ENCODE data around the gene EBF3.

- TF ChIP-seq CTCF (IDR thresholded peaks at IDR 0.05): no peak
- TF ChIP-seq POLR2A (IDR thresholded peaks at IDR 0.05): no peak
These were observed 71.5 kb downstream of the EBF3 start for GRCh38 chr10:129892548-129893052.

Measured in Peyer's patch (tissue), 4 donors.